NCI-H82 treated with DMSO at 0.1 percent for 48 hours (cell line): ENCODE data around the gene ATP5PO.
"Not testable (repeated sequence)": the region's sequence is repeated elsewhere in the genome, so short reads cannot be mapped to it uniquely, and the experiment has no call there.

Source experiments
- DNase-seq: peaks from one replicate; lab custom pipeline; 2025; ENCODE audit not compliant: unreplicated experiment; lab: John Stamatoyannopoulos, UW

The ATP5PO gene

GRCh38 chr21:33872881-33873515 is 42.6 kb downstream of the ATP5PO start:
- no peak for DNase-seq

DNA sequence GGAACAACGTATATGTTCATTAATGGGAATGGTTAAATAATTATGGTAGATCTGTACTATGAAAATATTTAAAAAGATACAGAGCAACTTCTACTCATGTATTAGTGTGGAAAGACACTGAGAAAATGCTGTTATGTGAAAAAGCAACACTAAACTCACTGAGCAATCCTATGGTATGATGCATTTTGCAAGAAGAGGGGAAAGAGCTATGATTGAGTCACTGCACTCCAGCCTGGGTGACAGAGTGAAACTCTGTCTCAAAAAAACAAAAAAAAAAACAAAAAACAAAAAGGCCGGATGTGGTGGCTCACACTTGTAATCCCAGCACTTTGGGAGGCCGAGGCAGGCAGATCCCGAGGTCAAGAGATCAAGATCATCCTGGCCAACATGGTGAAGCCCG is 44.4 kb downstream of the ATP5PO start:
- no peak for DNase-seq

DNA sequence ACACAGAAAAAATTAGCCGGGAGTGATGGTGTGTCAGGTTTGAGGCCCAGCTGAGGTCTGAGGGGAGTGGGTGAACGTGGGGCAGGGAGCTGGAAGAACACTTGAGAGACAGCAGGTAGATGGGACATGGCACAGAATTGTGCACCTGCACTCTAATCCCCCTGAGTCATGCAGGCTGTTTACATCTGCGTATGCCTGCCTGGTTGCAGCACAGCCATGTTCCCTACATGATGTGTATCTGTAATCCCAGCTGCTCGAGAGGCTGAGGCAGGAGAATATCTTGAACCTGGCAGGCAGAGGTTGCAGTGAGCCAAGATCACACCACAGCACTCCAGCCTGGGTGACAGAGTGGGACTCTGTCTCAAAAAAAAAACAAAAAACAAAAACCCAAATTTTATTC is 44.8 kb downstream of the ATP5PO start:
- no peak for DNase-seq

- no peak for DNase-seq
These were observed 45.7 kb downstream of the ATP5PO start for GRCh38 chr21:33869873-33870272.

- DNase-seq = not testable (repeated sequence)
These were observed 47.7 kb downstream of the ATP5PO start for GRCh38 chr21:33867868-33868267.

- DNase-seq = no peak
These were observed 48.8 kb downstream of the ATP5PO start for GRCh38 chr21:33866826-33867225.

DNA sequence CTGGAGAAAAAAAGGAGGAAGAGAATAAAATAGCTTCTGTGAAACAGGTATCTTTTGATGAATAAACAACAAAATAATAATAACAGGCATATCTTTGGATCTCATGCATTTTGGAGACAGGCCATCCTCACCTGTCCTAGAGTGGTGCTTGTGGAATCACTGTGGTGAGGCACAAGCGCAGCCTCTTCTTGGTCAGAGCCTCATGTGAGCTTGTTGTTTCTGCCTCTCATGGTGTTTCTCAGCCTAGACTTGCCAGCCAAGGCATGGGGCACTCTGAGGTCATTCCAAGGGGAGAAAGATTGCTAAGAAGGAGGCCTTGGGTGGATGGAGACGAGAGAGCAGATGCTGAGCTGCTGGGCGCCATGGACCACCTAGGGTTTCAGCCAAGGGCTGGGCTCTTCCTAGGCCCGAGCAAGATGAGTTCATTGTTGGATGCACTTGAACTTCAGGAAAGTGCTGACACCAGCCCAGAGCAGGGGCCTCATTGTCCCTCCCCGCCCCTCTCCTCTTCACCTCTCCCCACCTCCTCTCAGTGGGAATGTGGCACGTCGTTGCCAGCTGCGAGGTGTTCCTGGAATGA is 49.5 kb downstream of the ATP5PO start:
- no peak for DNase-seq

DNA sequence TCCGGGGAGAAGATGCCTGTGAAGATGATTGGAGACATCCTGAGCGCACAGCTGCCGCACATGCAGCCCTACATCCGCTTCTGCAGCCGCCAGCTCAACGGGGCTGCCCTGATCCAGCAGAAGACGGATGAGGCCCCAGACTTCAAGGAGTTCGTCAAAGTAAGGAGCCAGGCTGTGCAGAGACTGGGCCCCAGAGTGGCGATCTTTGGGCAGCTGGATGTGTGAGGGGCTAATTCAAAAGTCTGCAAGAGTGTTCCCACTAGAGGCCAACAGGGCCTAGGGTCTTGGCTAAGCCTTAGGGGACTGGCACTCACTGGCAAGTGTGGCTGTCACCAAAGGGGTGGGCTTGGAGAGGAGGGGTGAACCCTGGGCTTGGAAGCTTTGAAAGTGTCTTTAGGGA is 50.4 kb downstream of the ATP5PO start:
- DNase-seq = no peak

- no peak for DNase-seq
These were observed 51.5 kb downstream of the ATP5PO start for GRCh38 chr21:33864150-33864549.

GRCh38 chr21:33863191-33863590 is 52.4 kb downstream of the ATP5PO start:
- DNase-seq = not testable (repeated sequence)

DNA sequence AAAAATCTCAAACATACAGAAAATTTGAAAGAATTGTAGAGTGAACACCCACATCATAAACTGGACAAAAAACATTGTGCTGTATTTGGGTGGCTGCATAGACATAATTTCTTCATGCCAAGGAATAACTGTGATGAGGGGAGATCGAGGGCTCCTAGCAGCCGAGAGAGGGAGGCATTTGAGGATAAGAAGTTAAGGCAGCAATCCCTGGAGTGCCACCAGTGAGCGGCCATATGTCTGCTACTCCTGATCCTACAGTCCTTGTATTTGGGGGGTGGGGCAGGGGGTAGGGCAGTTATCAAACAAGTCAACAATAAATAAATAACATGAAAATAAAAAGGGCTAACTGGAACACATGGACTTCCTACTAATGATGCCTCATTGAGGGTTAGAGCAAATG is 54.5 kb downstream of the ATP5PO start:
- peak; percentile 71 for DNase-seq

DNA sequence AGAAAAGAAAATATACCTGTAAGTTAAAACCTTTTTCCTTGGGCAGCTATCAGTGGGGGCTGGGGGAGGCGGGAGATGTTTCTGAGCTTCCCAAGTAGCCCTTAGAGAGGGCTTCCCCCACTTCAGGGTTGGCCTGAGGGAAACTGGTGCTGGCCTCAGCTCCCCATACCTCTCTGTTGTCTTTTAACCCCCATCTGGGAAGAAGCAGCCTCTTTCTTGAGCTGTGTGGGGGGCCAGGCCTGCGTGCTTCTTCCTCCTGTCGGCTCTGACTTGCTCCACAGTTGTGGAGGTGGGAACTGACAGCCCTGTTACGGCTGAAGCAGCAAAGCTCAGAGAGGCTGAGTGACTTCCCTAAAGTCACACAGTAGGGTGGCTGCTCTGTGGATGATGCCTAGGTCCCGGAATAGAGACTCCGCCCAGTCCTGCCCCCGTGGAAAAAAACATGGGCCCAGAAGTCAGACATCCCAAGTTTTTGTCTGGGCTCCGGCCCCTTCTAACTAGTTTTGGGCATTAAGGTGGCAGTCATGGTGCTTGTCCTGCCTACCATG is 55.2 kb downstream of the ATP5PO start:
- no peak for DNase-seq

- DNase-seq = no peak
These were observed 56.1 kb downstream of the ATP5PO start for GRCh38 chr21:33859373-33860102.

DNA sequence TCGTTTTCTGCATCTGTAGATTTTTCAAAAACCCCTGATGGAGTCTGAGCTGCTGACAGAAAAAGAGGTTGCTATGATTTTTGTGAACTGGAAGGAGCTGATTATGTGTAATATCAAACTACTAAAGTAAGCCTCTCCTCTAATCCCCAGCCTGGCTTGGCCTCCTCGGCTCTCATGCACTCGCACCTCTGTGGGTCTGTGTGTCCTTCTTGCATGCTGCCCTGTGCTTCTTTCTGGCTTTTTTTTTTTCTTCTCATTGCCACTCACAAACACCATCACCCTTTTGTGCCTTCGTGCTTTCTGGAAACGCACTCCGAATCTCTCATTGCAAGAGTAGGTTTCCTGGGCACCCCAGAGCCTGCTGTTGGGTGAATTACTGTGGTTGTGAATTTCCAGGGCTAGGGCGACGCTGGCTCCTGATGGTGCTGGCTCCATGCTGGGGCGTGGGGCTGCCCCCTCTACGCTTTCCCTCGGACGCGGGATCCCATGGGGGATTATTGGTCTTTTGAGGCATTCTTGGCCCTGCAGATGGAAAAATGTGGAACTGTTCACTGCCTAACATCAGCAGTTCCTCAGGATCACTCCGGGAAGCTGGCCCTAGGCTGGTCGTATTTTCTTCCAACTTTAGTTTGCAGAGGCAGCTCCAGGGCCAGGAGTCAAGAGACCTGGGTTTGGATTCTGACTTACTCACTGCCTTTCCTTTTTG is 56.8 kb downstream of the ATP5PO start:
- DNase-seq = no peak

GRCh38 chr21:33857846-33858666 is 57.5 kb downstream of the ATP5PO start:
- DNase-seq = no peak

DNA sequence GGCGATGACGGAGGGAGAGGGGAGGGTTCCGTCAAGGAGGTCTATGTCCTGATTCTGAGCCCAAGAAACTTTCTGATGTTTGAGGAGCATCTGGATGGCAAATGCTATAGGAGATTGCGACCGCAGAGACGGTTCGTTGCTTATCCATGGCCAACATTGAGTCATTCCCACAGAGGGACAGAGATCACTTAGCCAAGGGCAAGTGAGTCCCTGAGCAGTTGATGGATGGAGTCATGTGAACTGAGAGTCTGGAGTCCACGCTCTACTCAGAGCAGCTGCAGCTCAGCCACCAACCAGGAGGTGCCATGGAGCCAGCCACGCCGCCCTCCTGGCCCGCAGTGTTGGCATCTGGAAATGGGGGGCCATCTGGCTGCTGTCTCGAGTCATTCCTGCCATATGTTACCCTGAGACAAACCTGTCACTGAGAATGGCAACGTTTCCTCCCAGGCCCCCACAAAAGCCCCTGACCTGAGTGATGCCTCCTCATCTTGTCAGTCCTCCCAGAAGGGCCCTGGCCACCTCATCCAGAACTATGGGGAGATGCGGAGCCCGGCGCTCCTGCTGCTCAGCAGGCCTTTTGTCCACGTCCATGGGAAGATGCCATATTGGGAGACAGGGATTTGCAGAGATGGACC is 58.6 kb downstream of the ATP5PO start:
- DNase-seq = no peak

GRCh38 chr21:33855190-33855589 is 60.4 kb downstream of the ATP5PO start:
- DNase-seq = no peak

DNA sequence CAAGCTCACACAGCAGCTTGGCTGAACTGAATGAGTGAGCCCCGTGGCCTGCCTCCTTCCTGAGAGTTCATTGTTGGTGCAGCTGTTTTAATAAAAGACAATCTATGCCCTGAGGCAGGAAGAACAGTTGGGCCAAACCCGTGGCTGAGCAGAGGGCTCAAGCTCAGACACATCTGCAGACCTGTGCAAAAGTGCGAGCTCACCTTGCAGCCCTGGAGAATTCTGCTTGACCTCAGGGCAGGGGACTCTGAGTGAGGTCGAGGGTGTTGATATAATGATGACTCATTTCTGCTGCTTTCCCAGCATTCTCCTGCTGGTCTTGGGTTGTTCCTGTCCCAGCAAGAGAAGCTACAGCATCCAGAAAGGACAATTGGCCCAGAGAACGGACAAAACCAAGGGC is 61.0 kb downstream of the ATP5PO start:
- no peak for DNase-seq
